Fibroblast of gingiva (primary cell): ENCODE results near the gene RASGRF1.
"Not testable (repeated sequence)": the region's sequence is repeated elsewhere in the genome, so short reads cannot be mapped to it uniquely, and the experiment has no call there.

Source experiments
- DNase-seq: peaks from one replicate; pipeline ENCODE4 v3.0.0-alpha.2; 2011; ENCODE audit warnings: low read depth

Gene RASGRF1

GRCh38 chr15:79090487-79091203 lies at the start of gene RASGRF1:
RASGRF1 (minus strand) TSS chr15:79090780; CDS start chr15:79090498, 282 bp downstream.
- DNase-seq = no peak

- DNase-seq = no peak
Measured at GRCh38 chr15:79136434-79137046, 46.0 kb upstream of the RASGRF1 start.

- no peak for DNase-seq
Measured at GRCh38 chr15:79133309-79133708, 42.7 kb upstream of the RASGRF1 start.

- DNase-seq = no peak
Measured at GRCh38 chr15:79132770-79133169, 42.2 kb upstream of the RASGRF1 start.

- no peak for DNase-seq
Measured at GRCh38 chr15:79132361-79132760, 41.8 kb upstream of the RASGRF1 start.

GRCh38 chr15:79130535-79131130 lies 40.1 kb upstream of the RASGRF1 start:
- DNase-seq = no peak

- no peak for DNase-seq
Measured at GRCh38 chr15:79129235-79129634, 38.7 kb upstream of the RASGRF1 start.

GRCh38 chr15:79128556-79128955 lies 38.0 kb upstream of the RASGRF1 start:
- no peak for DNase-seq

- DNase-seq = no peak
Measured at GRCh38 chr15:79124388-79124787, 33.8 kb upstream of the RASGRF1 start.

- no peak for DNase-seq
Measured at GRCh38 chr15:79122991-79123390, 32.4 kb upstream of the RASGRF1 start.

- DNase-seq = no peak
Measured at GRCh38 chr15:79122391-79122790, 31.8 kb upstream of the RASGRF1 start.

GRCh38 chr15:79121571-79121970 lies 31.0 kb upstream of the RASGRF1 start:
- DNase-seq = no peak

GRCh38 chr15:79117442-79118204 lies 27.0 kb upstream of the RASGRF1 start:
- no peak for DNase-seq

- no peak for DNase-seq
Measured at GRCh38 chr15:79116771-79117170, 26.2 kb upstream of the RASGRF1 start.

- no peak for DNase-seq
Measured at GRCh38 chr15:79115986-79116665, 25.5 kb upstream of the RASGRF1 start.

- DNase-seq = no peak
Measured at GRCh38 chr15:79113831-79114230, 23.3 kb upstream of the RASGRF1 start.

- not testable (repeated sequence) for DNase-seq
Measured at GRCh38 chr15:79111404-79111803, 20.8 kb upstream of the RASGRF1 start.

- DNase-seq = no peak
Measured at GRCh38 chr15:79105141-79105540, 14.6 kb upstream of the RASGRF1 start.

GRCh38 chr15:79102595-79102994 lies 12.0 kb upstream of the RASGRF1 start:
- DNase-seq = no peak

GRCh38 chr15:79101866-79102581 lies 11.4 kb upstream of the RASGRF1 start:
- no peak for DNase-seq

- no peak for DNase-seq
Measured at GRCh38 chr15:79099692-79100091, 9.1 kb upstream of the RASGRF1 start.
